ENCODE results near the gene AGAP1.

GRCh38 chr2:235803028-235803427, 309.2 kb downstream of the AGAP1 start:
- TF ChIP-seq CTCF (IDR thresholded peaks at IDR 0.05) (peak in 1 of 6 experiments; percentile 18), POLR2A (IDR thresholded peaks at IDR 0.05) (no peak)

All from thyroid gland (tissue), 4 donors.